ENCODE results near the gene OBSL1.

Gene OBSL1

DNA sequence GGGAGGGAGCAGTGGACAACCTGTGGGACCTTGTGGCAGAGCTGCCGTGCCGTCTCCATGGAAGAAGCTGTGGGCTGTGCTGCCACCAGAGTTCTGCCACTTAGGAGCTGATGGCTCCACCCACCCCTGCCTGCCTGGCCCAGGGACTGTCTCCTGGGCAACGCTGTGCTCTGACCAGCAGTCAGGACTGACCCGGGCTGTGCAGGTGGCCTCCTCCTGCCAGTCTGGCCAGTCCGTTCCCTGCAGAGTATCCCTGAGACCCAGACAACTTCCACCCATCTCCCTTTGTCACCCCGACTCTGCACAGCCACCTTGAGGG lies 44.3 kb downstream of the OBSL1 start:
- FAIRE-seq (no peak), DNase-seq (ENCODE audit: insufficient read length, low spot score) (no peak)
- TF ChIP-seq SPI1 (IDR thresholded peaks at IDR 0.05; ENCODE audit: low read depth, low read length) (no peak), POLR2AphosphoS5 (IDR thresholded peaks at IDR 0.05; ENCODE audit: low read depth, low read length) (no peak), POU2F2 (IDR thresholded peaks at IDR 0.05; ENCODE audit: low read depth, low read length) (no peak), PAX5 (IDR thresholded peaks at IDR 0.05; ENCODE audit: insufficient read depth, low read length, severe bottlenecking) (no peak), POLR2A (IDR thresholded peaks at IDR 0.05; ENCODE audit: low read depth, low read length) (no peak), TAF1 (IDR thresholded peaks at IDR 0.05; ENCODE audit: low read depth, low read length) (no peak)

DNA sequence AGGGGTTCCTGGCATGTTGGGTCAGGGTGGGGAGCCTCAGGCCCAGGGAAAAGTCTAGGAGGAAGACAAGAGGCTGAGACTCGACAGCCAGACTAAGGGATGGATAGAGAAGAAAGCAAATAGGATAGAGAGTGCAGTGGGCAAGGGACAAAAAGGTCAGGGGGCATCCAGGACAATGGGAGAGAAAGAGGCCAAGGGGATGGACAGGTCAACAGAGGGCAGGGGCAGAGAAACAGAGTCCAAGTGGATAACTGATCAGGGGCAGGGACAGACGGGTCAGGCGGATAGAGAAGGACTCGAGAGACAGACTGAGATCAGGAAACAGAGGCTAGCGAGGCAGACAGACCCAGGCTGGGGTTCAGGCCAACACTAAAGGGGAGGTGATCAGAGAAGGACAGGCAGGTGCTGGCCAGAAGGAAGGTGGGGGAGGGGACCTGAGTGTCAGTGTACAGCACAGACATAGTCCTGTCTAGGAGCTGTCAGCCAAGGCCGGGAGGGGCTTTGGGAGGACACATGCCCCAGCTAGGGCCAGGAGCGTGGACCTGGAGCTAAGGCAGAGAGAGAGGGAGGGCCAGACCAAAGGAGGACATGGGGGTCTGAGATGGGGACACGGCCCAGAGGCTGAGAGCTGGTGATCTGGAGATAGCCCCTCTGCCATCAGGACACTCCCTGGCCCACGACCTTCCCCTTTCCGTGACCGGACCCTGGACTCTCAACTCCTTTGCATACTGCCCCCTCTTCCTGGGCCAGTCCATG lies 44.8 kb downstream of the OBSL1 start:
- DNase-seq (ENCODE audit: insufficient read length, low spot score) (no peak), FAIRE-seq (no peak)
- TF ChIP-seq POLR2A (IDR thresholded peaks at IDR 0.05; ENCODE audit: low read depth, low read length) (no peak), POU2F2 (IDR thresholded peaks at IDR 0.05; ENCODE audit: low read depth, low read length) (no peak)

DNA sequence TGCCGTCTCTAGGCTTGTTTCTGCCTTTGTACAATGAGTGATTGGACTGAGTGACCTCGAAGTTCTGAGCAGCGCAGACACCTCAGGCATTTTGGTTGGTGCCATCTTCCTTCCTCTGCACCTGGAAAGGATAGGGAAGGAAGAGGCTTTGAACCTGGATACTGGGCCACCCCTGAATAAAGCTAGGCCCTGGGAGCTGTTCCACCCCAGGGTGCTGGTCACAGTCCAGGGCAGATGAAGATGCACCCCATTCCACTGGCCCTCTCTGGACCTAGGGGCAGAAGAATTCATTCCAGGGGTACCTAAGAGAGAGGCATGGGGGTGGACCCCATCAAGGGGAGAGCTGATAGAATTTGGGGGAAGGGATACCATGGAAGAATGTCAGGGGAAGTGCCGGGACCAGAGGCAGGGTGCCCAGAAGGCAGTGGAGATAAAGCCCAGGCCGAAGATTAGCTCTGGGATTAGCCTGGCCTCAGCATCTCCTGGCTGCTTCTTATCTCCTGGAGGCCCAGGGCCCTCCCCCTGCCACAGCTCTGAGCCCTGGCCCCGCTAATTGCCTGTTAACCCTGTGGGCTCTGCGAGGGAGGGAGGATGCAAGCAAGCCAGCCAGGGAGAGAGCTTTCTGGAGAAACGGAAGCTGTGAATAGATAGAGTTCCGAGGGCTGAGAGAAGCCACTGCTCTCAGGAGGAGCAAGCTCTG lies 45.7 kb downstream of the OBSL1 start:
- TF ChIP-seq SPI1 (IDR thresholded peaks at IDR 0.05; ENCODE audit: low read depth, low read length) (no peak), POLR2AphosphoS5 (IDR thresholded peaks at IDR 0.05; ENCODE audit: low read depth, low read length) (no peak), TAF1 (IDR thresholded peaks at IDR 0.05; ENCODE audit: low read depth, low read length) (no peak), PAX5 (IDR thresholded peaks at IDR 0.05; ENCODE audit: insufficient read depth, low read length, severe bottlenecking) (no peak), POLR2A (IDR thresholded peaks at IDR 0.05; ENCODE audit: low read depth, low read length) (no peak), POU2F2 (IDR thresholded peaks at IDR 0.05; ENCODE audit: low read depth, low read length) (no peak)
- FAIRE-seq (no peak), DNase-seq (ENCODE audit: insufficient read length, low spot score) (no peak)

DNA sequence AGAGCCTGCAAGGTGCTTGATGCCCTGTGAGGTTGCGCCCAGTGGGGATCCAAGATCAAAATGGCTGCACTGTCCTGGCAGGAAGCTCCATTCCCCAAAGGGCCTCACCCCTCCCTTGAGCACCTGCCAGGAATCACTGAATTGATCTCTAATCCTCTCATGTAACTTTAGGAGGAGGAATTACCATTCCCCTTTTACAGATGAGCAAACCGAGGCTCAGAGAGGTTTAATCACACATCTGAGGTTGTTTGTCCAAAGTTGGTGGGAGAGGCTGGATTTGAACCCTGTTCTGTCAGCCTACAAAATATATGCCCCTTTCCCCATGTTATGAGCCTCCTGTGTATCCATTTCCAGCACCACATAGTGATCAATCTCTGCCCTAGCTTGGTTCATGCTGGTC lies 46.5 kb downstream of the OBSL1 start:
- DNase-seq (ENCODE audit: insufficient read length, low spot score) (no peak), FAIRE-seq (no peak)
- TF ChIP-seq POLR2A (IDR thresholded peaks at IDR 0.05; ENCODE audit: low read depth, low read length): no peak
- TF ChIP-seq POU2F2 (IDR thresholded peaks at IDR 0.05; ENCODE audit: low read depth, low read length): no peak
- no peak for TF ChIP-seq POLR2AphosphoS5 (IDR thresholded peaks at IDR 0.05; ENCODE audit: low read depth, low read length)
- TF ChIP-seq PAX5 (IDR thresholded peaks at IDR 0.05; ENCODE audit: insufficient read depth, low read length, severe bottlenecking): no peak
- TF ChIP-seq TAF1 (IDR thresholded peaks at IDR 0.05; ENCODE audit: low read depth, low read length): no peak
- no peak for TF ChIP-seq SPI1 (IDR thresholded peaks at IDR 0.05; ENCODE audit: low read depth, low read length)

DNA sequence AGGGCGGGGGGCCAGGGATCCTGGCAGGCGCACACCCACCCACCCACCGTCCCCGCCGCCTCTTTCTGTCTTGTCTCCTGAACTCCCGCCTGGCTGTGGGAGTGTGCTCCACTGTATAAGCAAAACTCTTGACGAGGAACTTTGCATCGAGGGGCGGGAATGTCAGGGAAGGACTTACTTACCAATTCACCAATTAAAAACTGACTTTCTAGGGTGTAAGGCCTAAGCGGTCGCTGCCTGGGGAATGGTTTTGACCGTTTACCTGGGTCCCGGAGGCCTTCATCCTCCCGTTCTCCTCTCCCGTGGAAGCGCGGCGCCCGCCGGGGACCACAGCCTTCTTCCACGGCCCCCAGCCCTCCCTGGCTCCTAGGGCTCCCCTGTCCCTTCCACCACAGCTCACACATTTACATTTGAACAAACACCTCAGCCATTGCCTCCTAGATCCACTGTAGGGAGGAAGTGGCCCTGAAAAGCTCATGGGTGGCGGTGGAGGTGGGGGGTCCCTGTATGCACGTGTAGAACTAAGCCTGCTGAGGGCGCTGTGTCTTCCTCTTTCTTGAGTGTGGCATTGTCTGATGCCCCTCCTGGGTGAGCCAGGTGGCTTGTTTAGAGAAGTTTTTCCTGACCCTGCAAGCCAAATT lies 48.2 kb downstream of the OBSL1 start:
- no peak for TF ChIP-seq POU2F2 (IDR thresholded peaks at IDR 0.05; ENCODE audit: low read depth, low read length)
- FAIRE-seq (no peak), DNase-seq (ENCODE audit: insufficient read length, low spot score) (no peak)

DNA sequence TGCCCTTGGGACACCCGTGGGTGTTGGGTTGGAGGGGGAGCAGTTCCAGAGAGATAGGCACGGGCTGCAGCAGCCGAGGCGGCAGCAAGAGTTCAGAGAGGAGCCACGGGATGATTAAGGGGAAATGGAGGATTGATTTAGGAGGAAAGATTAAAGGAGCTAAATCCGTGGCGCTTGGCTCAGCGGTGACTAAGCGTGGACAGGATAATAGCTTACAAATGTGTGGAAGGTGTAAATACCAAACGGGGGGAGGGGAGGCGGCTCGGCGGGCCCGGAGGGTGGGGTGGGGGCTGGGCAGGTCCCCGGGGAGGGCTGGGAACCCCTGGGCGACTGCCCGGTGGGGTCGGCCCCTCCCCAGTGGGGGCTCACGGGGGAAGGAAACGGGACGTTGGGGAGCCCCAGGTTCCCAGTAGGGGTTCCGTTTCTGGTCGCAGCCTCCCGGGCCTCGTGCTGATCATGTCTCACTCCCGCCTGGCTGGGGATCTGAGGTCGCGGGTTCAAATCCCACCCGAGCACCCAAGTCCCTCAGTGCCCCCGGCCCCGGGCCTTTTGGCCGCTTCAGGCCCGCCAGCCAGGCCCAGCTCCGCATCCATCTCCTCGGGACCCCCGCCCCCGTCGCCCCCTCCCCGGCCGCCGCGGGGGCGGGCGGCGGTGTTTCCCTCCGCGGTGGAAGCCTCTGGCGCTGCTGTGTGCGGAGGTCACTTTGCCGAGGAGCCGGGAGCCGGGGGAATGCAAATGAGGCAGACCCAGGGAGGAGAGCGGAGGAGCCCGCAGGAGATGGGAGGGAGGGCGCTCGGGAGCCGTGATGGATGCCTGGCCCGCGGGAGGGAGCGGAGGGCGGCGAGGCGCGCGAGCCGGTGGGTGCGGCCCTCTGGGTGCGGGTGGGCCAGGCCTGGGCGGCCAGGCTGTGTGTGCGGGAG lies 49.0 kb downstream of the OBSL1 start:
- DNase-seq (ENCODE audit: insufficient read length, low spot score) (no peak), FAIRE-seq (no peak)
- TF ChIP-seq POLR2A (IDR thresholded peaks at IDR 0.05; ENCODE audit: low read depth, low read length): no peak
- no peak for TF ChIP-seq PAX5 (IDR thresholded peaks at IDR 0.05; ENCODE audit: insufficient read depth, low read length, severe bottlenecking)
- no peak for TF ChIP-seq TAF1 (IDR thresholded peaks at IDR 0.05; ENCODE audit: low read depth, low read length)
- no peak for TF ChIP-seq POU2F2 (IDR thresholded peaks at IDR 0.05; ENCODE audit: low read depth, low read length)
- no peak for TF ChIP-seq SPI1 (IDR thresholded peaks at IDR 0.05; ENCODE audit: low read depth, low read length)
- no peak for TF ChIP-seq POLR2AphosphoS5 (IDR thresholded peaks at IDR 0.05; ENCODE audit: low read depth, low read length)

DNA sequence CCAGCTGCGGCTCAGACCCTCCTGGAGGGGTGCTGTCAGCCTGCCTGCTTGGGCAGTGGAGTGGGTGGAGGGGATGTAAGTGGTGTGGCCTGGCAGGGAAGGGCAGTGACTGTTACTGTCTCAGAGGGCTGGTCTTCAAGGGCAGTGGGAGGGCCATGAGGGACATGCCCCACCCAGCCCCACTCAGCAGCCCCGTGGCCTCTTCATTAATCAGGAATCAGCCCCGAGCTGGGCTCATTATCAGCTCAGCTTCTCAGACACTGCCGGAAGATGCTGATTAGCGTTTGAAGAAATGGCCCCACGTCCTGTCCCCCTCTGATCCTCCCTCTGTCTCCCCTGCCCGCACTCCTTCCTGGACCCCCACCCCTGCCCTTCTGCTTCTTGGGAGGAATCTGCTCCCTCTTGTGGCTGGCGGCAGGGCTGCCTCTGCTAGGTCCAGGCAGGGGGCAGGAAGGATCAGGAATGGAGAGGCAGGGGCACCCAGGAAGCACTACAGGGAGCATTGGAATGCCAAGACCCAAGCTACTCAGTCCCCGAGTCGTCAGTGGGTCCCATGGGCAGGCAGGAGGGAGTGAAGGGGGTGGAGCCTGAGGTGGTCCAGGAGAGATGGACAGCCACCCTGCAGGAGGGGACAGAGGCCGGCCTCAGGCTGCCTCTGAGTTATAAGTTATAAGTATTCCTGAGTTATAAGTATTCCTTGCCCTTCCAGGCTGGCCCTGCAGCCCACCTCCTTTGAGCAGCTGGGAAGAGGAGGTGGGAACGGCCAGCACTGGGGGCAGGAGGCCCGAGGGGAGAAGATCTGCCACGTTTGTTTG lies 50.1 kb downstream of the OBSL1 start:
- DNase-seq (ENCODE audit: insufficient read length, low spot score): no peak
- FAIRE-seq: no peak
- TF ChIP-seq POLR2AphosphoS5 (IDR thresholded peaks at IDR 0.05; ENCODE audit: low read depth, low read length) (no peak), POLR2A (IDR thresholded peaks at IDR 0.05; ENCODE audit: low read depth, low read length) (no peak), SPI1 (IDR thresholded peaks at IDR 0.05; ENCODE audit: low read depth, low read length) (no peak), TAF1 (IDR thresholded peaks at IDR 0.05; ENCODE audit: low read depth, low read length) (no peak), POU2F2 (IDR thresholded peaks at IDR 0.05; ENCODE audit: low read depth, low read length) (no peak), PAX5 (IDR thresholded peaks at IDR 0.05; ENCODE audit: insufficient read depth, low read length, severe bottlenecking) (no peak)

DNA sequence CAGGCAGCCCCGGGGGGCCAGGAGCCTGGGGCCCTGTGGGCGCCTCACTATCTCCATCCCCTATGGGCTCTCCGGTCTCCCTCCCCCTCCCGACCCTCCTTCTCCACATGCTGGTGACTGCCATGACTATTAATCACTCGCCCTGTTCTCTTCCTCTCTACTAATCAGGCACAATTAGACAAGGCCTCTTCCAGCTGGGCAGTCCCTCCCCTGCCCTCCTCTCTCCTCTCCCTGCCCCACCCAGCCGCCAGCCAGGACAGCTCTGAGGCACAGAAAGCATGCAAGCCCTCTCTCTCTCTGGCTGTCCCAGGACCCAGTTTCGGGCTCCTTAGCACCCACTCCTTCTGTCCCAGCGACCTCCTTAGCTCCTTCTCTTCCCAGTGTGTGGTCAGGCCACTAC lies 51.3 kb downstream of the OBSL1 start:
- TF ChIP-seq PAX5 (IDR thresholded peaks at IDR 0.05; ENCODE audit: insufficient read depth, low read length, severe bottlenecking) (no peak), POU2F2 (IDR thresholded peaks at IDR 0.05; ENCODE audit: low read depth, low read length) (no peak), POLR2AphosphoS5 (IDR thresholded peaks at IDR 0.05; ENCODE audit: low read depth, low read length) (no peak), TAF1 (IDR thresholded peaks at IDR 0.05; ENCODE audit: low read depth, low read length) (no peak), POLR2A (IDR thresholded peaks at IDR 0.05; ENCODE audit: low read depth, low read length) (no peak), SPI1 (IDR thresholded peaks at IDR 0.05; ENCODE audit: low read depth, low read length) (no peak)
- DNase-seq (ENCODE audit: insufficient read length, low spot score) (no peak), FAIRE-seq (no peak)

All from GM12891 (cell line).